Spleen (tissue), 11 donors: ENCODE data around the gene RNF169. TPM values are rescaled to one million over a fixed set of nuclear protein-coding genes. Genes with fewer than 3 reads are reported as not detected.

Experiments
- DNase-seq: peaks from one replicate; pipeline ENCODE4 v3.0.0-alpha.2; 2020
- H3K27ac ChIP-seq, 8 donors: fragments of 200-600 bp; sonication (generic) in 7 of 8; 1 replicate in 4 of 8; 2 replicates in 4 of 8; pipeline versions ENCODE4 v1.5.0 to v1.8.0; 2016 to 2021; ENCODE audit warnings: inconsistent platforms in 4 of 8, mild to moderate bottlenecking in 4 of 8, moderate library complexity in 1 of 8
- H3K27me3 ChIP-seq, 7 donors: fragments of 200-600 bp; sonication (generic) in 6 of 7; replicated peaks in 1 of 7; 1 replicate in 4 of 7; 2 replicates in 3 of 7; pipeline versions ENCODE4 v1.5.0 to v1.8.0; 2016 to 2021; ENCODE audit warnings: inconsistent platforms in 3 of 7, mild to moderate bottlenecking in 1 of 7
- H3K36me3 ChIP-seq, 6 donors: fragments of 200-600 bp; sonication (generic) in 5 of 6; 1 replicate in 4 of 6; 2 replicates in 2 of 6; pipeline versions ENCODE4 v1.5.0 to v1.8.0; 2016 to 2021; ENCODE audit warnings: inconsistent platforms in 2 of 6
- H3K4me1 ChIP-seq, 6 donors: fragments of 200-600 bp; sonication (generic) in 5 of 6; 1 replicate in 3 of 6; 2 replicates in 3 of 6; pipeline versions ENCODE4 v1.5.0 to v1.8.0; 2016 to 2021; ENCODE audit warnings: inconsistent platforms in 3 of 6
- H3K4me3 ChIP-seq, 8 donors: fragments of 200-600 bp; sonication (generic) in 7 of 8; 1 replicate in 4 of 8; 2 replicates in 4 of 8; pipeline versions ENCODE4 v1.5.0 to v1.8.0; 2016 to 2021; ENCODE audit warnings: inconsistent platforms in 4 of 8, mild to moderate bottlenecking in 4 of 8, moderate library complexity in 2 of 8
- H3K9me3 ChIP-seq, 8 donors: fragments of 200-600 bp; sonication (generic) in 7 of 8; 1 replicate in 4 of 8; 2 replicates in 4 of 8; pipeline versions ENCODE4 v1.5.0 to v1.8.0; 2016 to 2021; ENCODE audit warnings: inconsistent platforms in 4 of 8
- POLR2A ChIP-seq, 3 donors: fragments of 450-650 bp; IDR thresholded peaks; one replicate each; pipeline ENCODE4 v1.5.1; 2017; ENCODE audit warnings: antibody characterized with exemption in 3 of 3, mild to moderate bottlenecking in 1 of 3
- POLR2AphosphoS5 ChIP-seq, 3 donors: sonication (generic); formaldehyde crosslinking; IDR thresholded peaks; one replicate each; pipeline ENCODE4 v1.5.1; 2017; ENCODE audit warnings: antibody characterized with exemption in 3 of 3
- WGBS, 5 donors: extraction: QIAGEN DNeasy Blood & Tissue Kit in 3 of 5; methylation state at CpG; one replicate each; pipeline versions ENCODE4 v1.1.5 to v1.1.7; 2013 to 2018; 5-methylcytosine and 5-hydroxymethylcytosine counted together
- intact Hi-C: fragments of 100-400 bp; cut with DNase I; formaldehyde crosslinking; loops from one replicate; pipeline ENCODE4 v1.15.0; 2023; ENCODE audit warnings: low total_unique reads
- polyA plus RNA-seq, 3 donors: library from polyadenylated mRNA; stranded (reverse); fragments of 200-250 nt; gene quantifications; one replicate each; pipeline ENCODE4 v1.2.1, GENCODE V29; 2013
- total RNA-seq, 7 donors: library from RNA; depleted of rRNA in 3 of 7; stranded (reverse); fragments of >200 nt in 3 of 7; fragmentation: NEBNext Ultra II Directional in 4 of 7; extraction: Animal tissue kit (Norgen Biotek cat#: 25700) in 4 of 7; gene quantifications; one replicate each; pipeline versions ENCODE4 v1.1.0 to v1.2.1, GENCODE V29; 2016 to 2021
- TF ChIP-seq, protein P1 (sequence below), 11 experiments: fragments of 200-600 bp in 7 of 11; fragments of 450-650 bp in 4 of 11; sonication (generic) in 4 of 11; IDR thresholded peaks in 8 of 11; conservative IDR thresholded peaks in 3 of 11; 1 replicate in 7 of 11; 2 replicates in 4 of 11; pipeline versions ENCODE4 v1.4.0 to v1.8.0; 2016 to 2021; ENCODE audit warnings: antibody characterized with exemption in 11 of 11, inconsistent platforms in 4 of 11, mild to moderate bottlenecking in 1 of 11
- donor health status: healthy with polysubstance abuse.
- donor health status: DM: no; HTN: no; CAD: no; lungs with moderate emphysema.
- donor health status: DM: no; HTN: no; CAD: no.
- donor health status: Bipolar disorder and iron deficiency.
- donor health status: healthy.
- donor health status: DM: no; HTN: no; CAD: no.
- donor health status: DM: yes; HTN: yes; CAD: no.

Gene RNF169
- total and polyA plus RNA-seq, 10 donors = 2.5 to 34.1 (median 24.0) TPM

DNA sequence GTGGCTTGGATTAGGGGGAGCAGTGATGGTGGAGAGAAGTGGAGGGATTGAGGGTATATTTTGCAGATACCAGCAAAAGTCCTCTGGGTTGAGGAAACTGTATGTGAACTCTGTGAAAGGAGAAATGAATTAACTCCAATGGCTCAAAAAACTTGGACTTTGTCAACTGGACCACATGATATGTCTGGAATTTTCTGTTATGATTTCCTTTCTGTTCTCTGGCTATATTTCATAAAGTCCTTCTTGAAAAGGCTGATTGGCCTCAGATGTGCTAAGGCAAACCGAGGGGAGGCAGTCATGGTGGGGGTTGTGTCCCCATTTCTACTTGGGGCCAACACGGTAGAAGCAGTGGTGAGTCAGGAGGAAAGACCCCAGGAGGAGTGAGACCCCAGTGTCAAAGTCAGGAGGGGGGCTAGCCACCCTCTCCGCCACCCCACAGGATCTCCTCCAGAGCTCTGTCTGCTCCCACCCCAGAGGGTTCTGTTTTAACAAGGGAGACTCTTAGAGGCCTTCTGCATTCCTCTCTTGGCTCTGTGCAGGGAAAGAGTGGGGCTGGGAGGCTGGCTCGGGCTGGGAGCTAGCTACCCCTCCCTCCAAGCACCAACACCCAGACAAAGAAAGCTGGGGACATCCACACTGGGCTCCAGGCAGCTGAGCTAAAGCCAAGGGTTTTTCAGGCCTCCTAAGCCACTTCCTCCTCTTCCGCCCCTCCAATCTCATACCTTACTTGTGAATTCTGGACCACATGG lies 31.3 kb upstream of the RNF169 start:
- no peak overlapping the region for H3K27ac ChIP-seq
- H3K36me3 ChIP-seq = no peaks in the 10 kb centered on the region
- intact Hi-C loops = no loop called here

DNA sequence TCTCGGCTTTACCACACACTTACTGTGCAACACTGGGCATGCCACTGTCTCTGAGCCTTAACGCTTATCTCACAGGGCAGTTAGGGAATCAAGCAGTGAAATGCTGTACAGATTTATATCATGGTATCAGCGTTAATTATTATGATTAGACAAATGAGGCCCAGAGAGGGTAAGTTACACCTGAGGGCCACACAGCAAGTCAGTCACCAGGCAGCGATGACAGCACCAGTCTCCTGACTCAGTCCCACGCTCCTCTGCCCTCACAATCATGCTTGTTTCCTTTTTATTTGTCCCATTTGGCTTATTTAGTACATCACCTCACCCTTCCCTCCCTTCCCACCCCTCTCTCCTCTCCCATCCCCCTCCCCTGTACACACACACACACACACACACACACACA lies 29.6 kb upstream of the RNF169 start:
- WGBS, 5 donors = 87 to 93% (median 92%) methylated on average over 5 of the region's 5 CpGs
- intact Hi-C loops = no loop called here
- H3K27me3 ChIP-seq = no peaks in the 10 kb centered on the region

More for the DNA sequence above, 31.3 kb upstream of the RNF169 start:
- peak; percentile 20 for DNase-seq
- WGBS, 5 donors = 78 to 84% (median 81%) methylated on average over 5 of the region's 5 CpGs
- Histone ChIP-seq H3K9me3 (no peaks in the 10 kb centered on the region), H3K4me3 (no peak overlapping the region), H3K4me1 (no peaks in the 10 kb centered on the region), H3K27me3 (no peaks in the 10 kb centered on the region)
- TF ChIP-seq, protein P1, sequence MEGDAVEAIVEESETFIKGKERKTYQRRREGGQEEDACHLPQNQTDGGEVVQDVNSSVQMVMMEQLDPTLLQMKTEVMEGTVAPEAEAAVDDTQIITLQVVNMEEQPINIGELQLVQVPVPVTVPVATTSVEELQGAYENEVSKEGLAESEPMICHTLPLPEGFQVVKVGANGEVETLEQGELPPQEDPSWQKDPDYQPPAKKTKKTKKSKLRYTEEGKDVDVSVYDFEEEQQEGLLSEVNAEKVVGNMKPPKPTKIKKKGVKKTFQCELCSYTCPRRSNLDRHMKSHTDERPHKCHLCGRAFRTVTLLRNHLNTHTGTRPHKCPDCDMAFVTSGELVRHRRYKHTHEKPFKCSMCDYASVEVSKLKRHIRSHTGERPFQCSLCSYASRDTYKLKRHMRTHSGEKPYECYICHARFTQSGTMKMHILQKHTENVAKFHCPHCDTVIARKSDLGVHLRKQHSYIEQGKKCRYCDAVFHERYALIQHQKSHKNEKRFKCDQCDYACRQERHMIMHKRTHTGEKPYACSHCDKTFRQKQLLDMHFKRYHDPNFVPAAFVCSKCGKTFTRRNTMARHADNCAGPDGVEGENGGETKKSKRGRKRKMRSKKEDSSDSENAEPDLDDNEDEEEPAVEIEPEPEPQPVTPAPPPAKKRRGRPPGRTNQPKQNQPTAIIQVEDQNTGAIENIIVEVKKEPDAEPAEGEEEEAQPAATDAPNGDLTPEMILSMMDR (IDR thresholded peaks at IDR 0.05 in 8 of 11, conservative IDR thresholded peaks at IDR 0.05 in 3 of 11) = no peak
- TF ChIP-seq POLR2A (IDR thresholded peaks at IDR 0.05) (no peak), POLR2AphosphoS5 (IDR thresholded peaks at IDR 0.05) (no peak)

DNA sequence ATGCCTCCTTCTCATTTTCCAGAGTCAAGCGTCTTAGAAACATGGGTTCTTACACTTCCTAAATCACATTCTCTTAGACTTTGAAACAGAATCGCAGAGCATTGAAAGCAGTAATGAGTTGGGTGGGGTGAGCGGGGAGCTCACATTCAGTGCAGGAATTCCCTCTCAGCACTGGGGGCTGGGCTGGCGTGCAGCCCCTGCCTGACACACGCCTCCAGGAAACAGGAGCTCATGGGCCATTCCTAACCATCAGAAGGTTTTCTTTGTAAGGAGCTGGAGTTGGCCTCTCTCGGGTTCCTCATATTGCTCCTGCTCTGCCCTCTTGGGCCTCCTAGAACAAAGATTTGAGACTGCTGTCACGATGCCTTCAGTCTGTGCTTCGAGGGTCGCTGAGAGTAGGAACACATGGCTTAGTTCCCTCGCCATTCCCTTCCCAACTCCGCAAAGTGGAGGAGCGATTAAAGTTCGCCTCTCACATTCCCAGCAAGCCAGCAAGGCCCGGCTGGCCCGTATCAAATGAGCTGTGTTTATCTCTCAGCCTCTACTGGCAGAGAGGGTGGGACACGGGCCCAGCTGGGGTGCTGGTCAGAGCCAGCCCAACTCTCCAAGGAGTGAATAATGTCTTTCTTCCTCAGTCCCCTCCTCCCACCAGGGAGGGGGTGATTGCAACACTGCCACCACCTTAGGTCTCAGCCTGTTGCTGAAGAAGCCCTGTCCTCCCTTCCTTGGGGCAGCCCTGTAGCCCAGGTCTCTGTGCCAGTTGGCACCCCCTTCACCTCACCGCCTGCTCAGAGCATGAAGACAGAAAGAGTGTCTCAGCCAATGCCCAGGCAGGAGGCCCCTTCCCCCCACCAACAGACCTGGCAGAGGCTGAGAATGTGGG lies 27.8 kb upstream of the RNF169 start:
- TF ChIP-seq POLR2AphosphoS5 (IDR thresholded peaks at IDR 0.05) = no peak
- 75 to 86% (median 84%) methylated on average over 16 to 17 of the region's 17 CpGs for WGBS, 5 donors
- no peaks in the 10 kb centered on the region for H3K9me3 ChIP-seq
- no peaks in the 10 kb centered on the region for H3K4me1 ChIP-seq
- H3K4me3 ChIP-seq = no peak overlapping the region
- peak; percentile 63 for DNase-seq
- H3K27ac ChIP-seq = no peak overlapping the region
- intact Hi-C loops = loop anchor here (10.0 kb wide), 1 partner anchor 106 kb away; no protein-coding TSS in a partner anchor
- no peaks in the 10 kb centered on the region for H3K36me3 ChIP-seq
- H3K27me3 ChIP-seq = peaks cover 0 to 10% (median 0%) of the 10 kb centered on the region in 7 donors

More for the DNA sequence above, 29.6 kb upstream of the RNF169 start:
- no peak overlapping the region for H3K4me3 ChIP-seq
- no peaks in the 10 kb centered on the region for H3K9me3 ChIP-seq
- TF ChIP-seq POLR2AphosphoS5 (IDR thresholded peaks at IDR 0.05) (no peak), POLR2A (IDR thresholded peaks at IDR 0.05) (no peak)
- TF ChIP-seq, protein P1 (IDR thresholded peaks at IDR 0.05 in 8 of 11, conservative IDR thresholded peaks at IDR 0.05 in 3 of 11) = no peak
- peak; percentile 43 for DNase-seq
- H3K4me1 ChIP-seq = no peaks in the 10 kb centered on the region
- no peaks in the 10 kb centered on the region for H3K36me3 ChIP-seq
- H3K27ac ChIP-seq = no peak overlapping the region

GRCh38 chr11:74721479-74721835 lies 27.2 kb upstream of the RNF169 start:
- Histone ChIP-seq H3K9me3 (no peaks in the 10 kb centered on the region), H3K4me1 (peaks cover 0 to 3% (median 2%) of the 10 kb centered on the region in 6 donors), H3K27ac (no peak overlapping the region), H3K4me3 (no peak overlapping the region), H3K36me3 (no peaks in the 10 kb centered on the region), H3K27me3 (peaks cover 0 to 16% (median 0%) of the 10 kb centered on the region in 7 donors)
- intact Hi-C loops = loop anchor here (10.0 kb wide), 1 partner anchor 107 kb away; no protein-coding TSS in a partner anchor
- TF ChIP-seq POLR2A (IDR thresholded peaks at IDR 0.05) = no peak
- TF ChIP-seq, protein P1 (IDR thresholded peaks at IDR 0.05 in 8 of 11, conservative IDR thresholded peaks at IDR 0.05 in 3 of 11) = no peak
- no peak for DNase-seq
- WGBS, 5 donors = 76 to 88% (median 84%) methylated on average over 3 of the region's 3 CpGs; no CpG with 5 or more reads in 1 of the 5 donors
